Measurements from ENCODE around the gene NUF2. TPM values are rescaled to one million over a fixed set of nuclear protein-coding genes. Genes with fewer than 3 reads are reported as not detected.

NUF2 gene
- total and polyA plus RNA-seq, 2 donors (not counting 3 experiments of a cell fraction or from before 2014, with no cell fraction given): 14.3 to 38.6 TPM

DNA sequence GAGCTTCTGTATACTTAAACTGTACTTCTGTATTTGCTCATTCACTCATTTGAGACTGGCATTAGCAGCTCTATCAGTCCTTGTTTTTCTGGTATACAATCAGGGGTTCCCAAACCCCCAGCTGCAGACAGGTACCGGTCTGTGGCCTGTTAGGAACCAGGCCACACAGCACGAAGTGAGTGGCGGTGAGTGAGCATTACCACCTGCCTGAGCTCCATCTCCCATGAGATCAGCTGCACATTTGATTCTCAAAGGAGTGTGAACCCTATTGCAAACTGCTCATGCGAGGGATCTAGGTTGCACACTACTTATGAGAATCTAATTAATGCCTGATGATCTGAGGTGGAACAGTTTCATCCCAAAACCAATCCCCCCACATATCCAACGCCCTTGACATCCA, 18.2 kb upstream of the NUF2 start:
- Histone ChIP-seq H4K20me1 (replicated peaks; ENCODE audit: control insufficient read depth, extremely low read depth, insufficient read depth, low read length) (no peaks in the 10 kb centered on the region), H3K4me1 (ENCODE audit: control insufficient read depth, extremely low read depth, insufficient read depth, low read length) (no peaks in the 10 kb centered on the region), H3K9me1 (replicated peaks; ENCODE audit: control insufficient read depth, extremely low read depth, insufficient read depth, low read length) (no peaks in the 10 kb centered on the region), H2AFZ (ENCODE audit: low read depth, low read length) (no peak overlapping the region), H3K79me2 (ENCODE audit: control insufficient read depth, insufficient read depth, low read length) (no peaks in the 10 kb centered on the region), H3K27me3 (ENCODE audit: control insufficient read depth in 2 of 2, insufficient read depth in 2 of 2, low read length in 2 of 2) (no peaks in the 10 kb centered on the region), H3K27ac (ENCODE audit: insufficient read depth, low read depth, low read length) (no peak overlapping the region), H3K9ac (replicated peaks; ENCODE audit: extremely low read depth, insufficient read depth, low read length) (no peak overlapping the region), H3K4me2 (ENCODE audit: insufficient read depth, low read length) (no peak overlapping the region), H3K36me3 (ENCODE audit: control insufficient read depth in 2 of 2, extremely low read depth in 1 of 2, insufficient read depth in 2 of 2, low read length in 2 of 2) (no peaks in the 10 kb centered on the region), H3K9me3 (replicated peaks; ENCODE audit: control insufficient read depth, insufficient read depth, low read length) (no peaks in the 10 kb centered on the region), H3K4me3 (replicated peaks in 1 of 3; ENCODE audit: insufficient read depth in 1 of 3, low read depth in 1 of 3, low read length in 3 of 3) (no peak overlapping the region)
- no TSS peak for BruUV-seq (replicated peaks)
- POLR2A ChIA-PET: no interaction called here
- CTCF ChIA-PET: interaction anchor here (2.3 to 2.9 kb wide), 2 partner anchors 12 to 128 kb away, joined by 9 to 13 read pairs; no protein-coding TSS in a partner anchor
- TF ChIP-seq GATA2 (IDR thresholded peaks at IDR 0.05; ENCODE audit: insufficient read depth, insufficient read length, low read depth, low read length) (no peak), MYC (IDR thresholded peaks at IDR 0.05; ENCODE audit: low read depth, low read length) (no peak), POLR2A (IDR thresholded peaks at IDR 0.05; ENCODE audit: low read depth, low read length) (no peak), POLR2AphosphoS5 (IDR thresholded peaks at IDR 0.05; ENCODE audit: insufficient read depth, low read depth, low read length) (no peak), JUN (IDR thresholded peaks at IDR 0.05; ENCODE audit: borderline replicate concordance, insufficient read depth, insufficient read length, low read depth) (no peak), FOS (IDR thresholded peaks at IDR 0.05; ENCODE audit: borderline replicate concordance, insufficient read depth, low read length) (no peak), EZH2 (IDR thresholded peaks at IDR 0.05; ENCODE audit: borderline replicate concordance, low read depth, low read length, severe bottlenecking) (no peak)
- TF ChIP-seq, protein P1, sequence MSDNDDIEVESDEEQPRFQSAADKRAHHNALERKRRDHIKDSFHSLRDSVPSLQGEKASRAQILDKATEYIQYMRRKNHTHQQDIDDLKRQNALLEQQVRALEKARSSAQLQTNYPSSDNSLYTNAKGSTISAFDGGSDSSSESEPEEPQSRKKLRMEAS (IDR thresholded peaks at IDR 0.05; ENCODE audit: insufficient read depth, insufficient read length): no peak
- TF ChIP-seq, protein P2, sequence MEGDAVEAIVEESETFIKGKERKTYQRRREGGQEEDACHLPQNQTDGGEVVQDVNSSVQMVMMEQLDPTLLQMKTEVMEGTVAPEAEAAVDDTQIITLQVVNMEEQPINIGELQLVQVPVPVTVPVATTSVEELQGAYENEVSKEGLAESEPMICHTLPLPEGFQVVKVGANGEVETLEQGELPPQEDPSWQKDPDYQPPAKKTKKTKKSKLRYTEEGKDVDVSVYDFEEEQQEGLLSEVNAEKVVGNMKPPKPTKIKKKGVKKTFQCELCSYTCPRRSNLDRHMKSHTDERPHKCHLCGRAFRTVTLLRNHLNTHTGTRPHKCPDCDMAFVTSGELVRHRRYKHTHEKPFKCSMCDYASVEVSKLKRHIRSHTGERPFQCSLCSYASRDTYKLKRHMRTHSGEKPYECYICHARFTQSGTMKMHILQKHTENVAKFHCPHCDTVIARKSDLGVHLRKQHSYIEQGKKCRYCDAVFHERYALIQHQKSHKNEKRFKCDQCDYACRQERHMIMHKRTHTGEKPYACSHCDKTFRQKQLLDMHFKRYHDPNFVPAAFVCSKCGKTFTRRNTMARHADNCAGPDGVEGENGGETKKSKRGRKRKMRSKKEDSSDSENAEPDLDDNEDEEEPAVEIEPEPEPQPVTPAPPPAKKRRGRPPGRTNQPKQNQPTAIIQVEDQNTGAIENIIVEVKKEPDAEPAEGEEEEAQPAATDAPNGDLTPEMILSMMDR (IDR thresholded peaks at IDR 0.05; ENCODE audit: extremely low read depth in 1 of 2, insufficient read depth in 1 of 2, low read depth in 1 of 2, low read length in 2 of 2): no peak
- FAIRE-seq: no peak
- DNase-seq (ENCODE audit: low read depth, low spot score): no peak
- dilution Hi-C loops (cut with MboI; ENCODE audit: extremely low pct_ligation_motif_present, low sequenced_read_pairs): no loop called here
- intact Hi-C loops (cut with micrococcal nuclease): no loop called here
